ENCODE data around the gene C1orf115.

DNA sequence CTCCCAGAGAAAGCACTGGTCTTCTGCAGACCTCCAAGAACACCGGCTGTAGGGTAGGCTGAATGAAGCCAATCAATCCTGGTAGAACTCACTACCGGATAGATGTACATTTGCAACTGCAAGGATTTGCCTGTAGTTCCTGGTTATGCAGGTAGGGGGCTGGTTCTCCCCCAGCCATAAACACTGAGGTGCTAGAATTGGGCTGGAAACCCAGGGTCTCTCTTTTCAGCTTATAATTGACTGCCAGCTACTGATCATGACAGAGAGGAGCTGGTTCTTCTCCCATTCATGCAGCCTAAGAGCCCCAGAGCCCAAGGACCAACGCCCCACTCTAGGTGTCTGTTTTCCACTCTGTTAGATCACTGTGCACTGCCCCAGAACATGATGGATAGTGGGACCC is 36.5 kb downstream of the C1orf115 start:
- TF ChIP-seq, protein P1, sequence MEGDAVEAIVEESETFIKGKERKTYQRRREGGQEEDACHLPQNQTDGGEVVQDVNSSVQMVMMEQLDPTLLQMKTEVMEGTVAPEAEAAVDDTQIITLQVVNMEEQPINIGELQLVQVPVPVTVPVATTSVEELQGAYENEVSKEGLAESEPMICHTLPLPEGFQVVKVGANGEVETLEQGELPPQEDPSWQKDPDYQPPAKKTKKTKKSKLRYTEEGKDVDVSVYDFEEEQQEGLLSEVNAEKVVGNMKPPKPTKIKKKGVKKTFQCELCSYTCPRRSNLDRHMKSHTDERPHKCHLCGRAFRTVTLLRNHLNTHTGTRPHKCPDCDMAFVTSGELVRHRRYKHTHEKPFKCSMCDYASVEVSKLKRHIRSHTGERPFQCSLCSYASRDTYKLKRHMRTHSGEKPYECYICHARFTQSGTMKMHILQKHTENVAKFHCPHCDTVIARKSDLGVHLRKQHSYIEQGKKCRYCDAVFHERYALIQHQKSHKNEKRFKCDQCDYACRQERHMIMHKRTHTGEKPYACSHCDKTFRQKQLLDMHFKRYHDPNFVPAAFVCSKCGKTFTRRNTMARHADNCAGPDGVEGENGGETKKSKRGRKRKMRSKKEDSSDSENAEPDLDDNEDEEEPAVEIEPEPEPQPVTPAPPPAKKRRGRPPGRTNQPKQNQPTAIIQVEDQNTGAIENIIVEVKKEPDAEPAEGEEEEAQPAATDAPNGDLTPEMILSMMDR (IDR thresholded peaks at IDR 0.05; ENCODE audit: low read length): peak; percentile 47
- TF ChIP-seq EZH2 (optimal IDR thresholded peaks at IDR 0.05; ENCODE audit: low read depth, low read length): no peak
